GM21360 (cell line): ENCODE data around the gene CFDP1.
A peak's percentile ranks its signal among the peaks of the same experiment; 100 is the strongest.

ENCODE experiments used
- ATAC-seq: cut with Tn5 transposase; IDR thresholded peaks from one replicate; pipeline ENCODE4 v1.9.1; 2021; ENCODE audit warnings: mild to moderate bottlenecking, moderate library complexity; ENCODE audit not compliant: unreplicated experiment

The CFDP1 gene

DNA sequence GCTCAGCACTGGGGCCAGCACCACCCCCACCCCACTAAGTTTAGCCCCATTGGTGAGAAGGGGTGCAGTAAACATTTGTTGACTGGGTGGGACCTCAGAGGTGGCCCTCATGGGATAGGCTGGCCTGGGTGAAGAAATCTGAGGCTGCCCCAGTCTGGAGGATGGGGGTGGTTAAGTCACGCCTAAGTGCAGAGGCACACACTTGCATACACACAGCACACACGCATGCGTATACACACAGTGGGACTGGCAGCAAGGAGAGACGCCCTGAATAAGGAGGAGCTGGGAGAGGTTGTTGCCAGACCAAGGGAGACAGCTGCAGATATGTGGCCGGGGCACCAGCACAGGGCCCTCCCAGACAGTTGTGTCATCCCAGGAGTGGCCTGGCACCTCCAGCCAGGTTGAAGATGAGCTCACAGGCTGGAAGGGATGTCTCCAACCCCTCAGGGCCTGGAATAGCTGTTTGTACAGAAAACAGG, 178.9 kb downstream of the CFDP1 start:
- no peak for ATAC-seq

- ATAC-seq = no peak
Observed at GRCh38 chr16:75252946-75253911, 180.1 kb downstream of the CFDP1 start.

DNA sequence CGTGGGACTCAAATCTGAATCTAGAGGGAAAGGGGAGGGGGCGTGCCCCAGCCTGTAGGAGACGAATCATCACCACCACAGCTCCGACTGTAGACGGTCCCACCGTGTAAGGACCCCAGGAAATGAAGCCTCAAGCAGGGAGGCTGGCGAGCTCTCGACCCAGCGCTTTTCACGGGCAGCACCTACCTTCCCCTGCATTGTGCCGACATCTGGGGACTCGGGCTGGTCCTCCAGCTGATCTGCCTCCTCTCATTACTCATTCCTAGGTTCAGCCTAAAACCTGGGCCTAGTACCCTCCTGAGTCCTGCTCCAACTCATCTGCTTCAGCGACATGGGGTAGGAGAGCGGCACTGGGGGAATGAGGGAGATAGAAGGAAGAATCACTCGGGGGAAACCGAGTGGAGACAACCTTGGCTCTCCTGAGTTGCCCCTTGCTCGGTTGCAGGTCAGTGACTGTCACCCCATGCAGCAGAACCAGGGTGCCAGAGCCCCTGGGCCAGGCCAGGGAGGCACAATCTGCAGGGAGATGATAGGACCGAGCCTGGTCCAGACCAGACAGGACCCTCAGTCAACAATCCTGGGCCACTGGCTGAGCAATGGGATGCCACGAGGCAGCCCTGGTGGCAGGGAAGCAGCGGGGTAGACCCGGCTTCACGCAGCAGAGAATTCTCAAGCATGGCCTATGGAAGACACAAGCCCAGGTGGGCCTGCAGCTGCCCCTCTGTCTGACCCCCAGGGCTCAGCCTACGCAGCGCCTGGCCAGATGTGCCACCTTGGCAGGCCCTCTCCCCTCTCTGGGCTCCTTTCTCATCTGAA, 181.0 kb downstream of the CFDP1 start:
- ATAC-seq = no peak

DNA sequence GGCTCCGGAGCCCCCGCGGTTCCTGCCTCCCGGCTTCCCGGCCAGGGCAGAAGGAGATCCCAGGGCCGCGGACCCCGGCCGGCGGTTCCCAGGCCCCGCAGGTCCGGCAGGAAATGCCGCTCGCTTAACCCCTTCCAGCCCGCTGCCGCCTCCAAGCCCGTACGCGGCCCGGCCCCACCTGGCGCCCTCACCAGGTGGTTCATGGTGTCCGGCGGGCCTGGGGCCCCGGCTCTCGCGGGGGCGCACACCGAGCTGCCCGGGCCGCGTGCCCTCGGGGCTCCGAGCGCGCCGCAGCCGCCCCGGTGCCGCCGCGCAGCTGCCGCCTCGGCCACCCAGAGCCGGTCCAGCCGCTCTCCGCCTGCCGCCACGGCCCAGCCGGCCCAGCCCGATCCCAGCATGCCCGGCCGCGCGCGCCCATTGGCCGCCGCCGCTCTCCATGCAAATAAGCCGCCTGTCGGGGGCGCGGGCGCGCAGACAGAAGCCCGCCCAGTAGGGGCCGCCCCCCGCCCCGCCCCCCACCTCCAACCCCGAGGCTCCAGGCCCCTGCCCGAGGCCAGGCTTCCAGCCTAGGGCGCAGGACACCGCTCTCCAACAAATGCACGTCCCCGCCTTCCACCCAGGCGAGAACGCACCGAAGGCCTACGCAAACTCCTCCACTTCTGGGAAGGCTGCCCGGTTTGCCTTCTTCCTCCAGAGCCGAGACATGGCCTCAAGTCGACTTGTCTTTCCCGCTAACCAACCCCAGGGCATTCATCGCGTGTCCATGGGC, 181.8 kb downstream of the CFDP1 start, which contains the start of gene BCAR1:
BCAR1 (minus strand) TSS at position 345 of the 769 bp plus-strand sequence; CDS start at position 203, 142 bp downstream.
- ATAC-seq = peak; percentile 87

DNA sequence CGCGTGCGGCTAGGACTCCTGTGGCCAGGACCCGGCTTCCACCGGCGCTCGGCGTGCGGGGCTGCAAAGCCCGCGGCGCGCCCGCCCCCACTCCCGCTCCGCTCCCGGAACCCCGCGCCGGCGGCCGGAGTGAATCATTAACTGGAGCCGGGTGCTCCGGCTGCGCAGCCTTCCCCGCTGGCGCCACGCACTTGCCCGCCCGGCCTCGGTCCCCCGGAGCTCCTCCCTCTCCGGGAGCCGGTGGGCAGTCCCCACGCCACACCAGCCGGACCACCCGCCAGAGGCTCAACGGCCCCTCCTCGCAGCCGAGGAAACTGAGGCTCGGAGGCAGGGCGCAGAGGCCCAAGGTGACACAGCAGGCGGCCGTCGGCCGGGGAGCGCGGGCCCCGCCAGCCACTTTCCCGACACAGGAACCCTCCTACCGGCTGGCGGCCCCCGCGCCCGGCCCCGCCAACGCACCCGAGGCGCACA, 182.5 kb downstream of the CFDP1 start:
- ATAC-seq = peak; percentile 20

DNA sequence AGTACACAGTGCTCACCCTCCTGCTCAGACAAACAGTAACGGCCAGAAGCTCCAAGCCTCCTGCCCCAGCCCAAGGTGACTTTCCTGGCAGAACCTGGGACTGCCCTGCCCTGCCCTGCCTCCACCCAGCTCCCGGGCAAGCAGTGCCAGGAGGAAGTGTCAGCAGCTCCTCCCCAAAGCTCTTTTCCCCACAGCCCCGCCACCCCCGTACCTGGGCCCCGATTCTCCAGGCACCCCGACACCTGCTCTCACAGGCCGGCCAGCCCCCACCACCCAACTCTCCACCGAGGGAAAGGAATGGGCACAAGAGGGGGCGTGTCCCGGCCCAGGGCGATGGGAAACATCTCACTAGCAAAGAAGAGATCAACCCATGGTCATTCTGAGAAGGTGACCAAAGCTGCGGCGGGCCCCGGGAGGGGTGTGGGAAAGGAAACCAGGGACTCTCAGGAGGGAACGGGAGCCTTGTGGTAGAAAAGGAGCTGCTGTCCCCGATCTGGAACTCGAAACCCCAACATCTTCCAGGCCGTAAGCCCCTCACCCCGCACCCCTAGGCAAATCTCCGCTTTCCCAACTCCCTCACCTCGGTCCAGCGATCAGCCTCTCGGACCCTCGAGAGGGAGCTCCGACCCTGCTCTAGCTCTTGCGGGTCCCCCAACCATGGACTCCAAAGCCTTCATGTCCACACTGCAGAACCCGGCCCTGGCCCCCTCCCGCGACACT, 183.1 kb downstream of the CFDP1 start:
- no peak for ATAC-seq

- no peak for ATAC-seq
Observed at GRCh38 chr16:75249441-75249840, 183.9 kb downstream of the CFDP1 start.

DNA sequence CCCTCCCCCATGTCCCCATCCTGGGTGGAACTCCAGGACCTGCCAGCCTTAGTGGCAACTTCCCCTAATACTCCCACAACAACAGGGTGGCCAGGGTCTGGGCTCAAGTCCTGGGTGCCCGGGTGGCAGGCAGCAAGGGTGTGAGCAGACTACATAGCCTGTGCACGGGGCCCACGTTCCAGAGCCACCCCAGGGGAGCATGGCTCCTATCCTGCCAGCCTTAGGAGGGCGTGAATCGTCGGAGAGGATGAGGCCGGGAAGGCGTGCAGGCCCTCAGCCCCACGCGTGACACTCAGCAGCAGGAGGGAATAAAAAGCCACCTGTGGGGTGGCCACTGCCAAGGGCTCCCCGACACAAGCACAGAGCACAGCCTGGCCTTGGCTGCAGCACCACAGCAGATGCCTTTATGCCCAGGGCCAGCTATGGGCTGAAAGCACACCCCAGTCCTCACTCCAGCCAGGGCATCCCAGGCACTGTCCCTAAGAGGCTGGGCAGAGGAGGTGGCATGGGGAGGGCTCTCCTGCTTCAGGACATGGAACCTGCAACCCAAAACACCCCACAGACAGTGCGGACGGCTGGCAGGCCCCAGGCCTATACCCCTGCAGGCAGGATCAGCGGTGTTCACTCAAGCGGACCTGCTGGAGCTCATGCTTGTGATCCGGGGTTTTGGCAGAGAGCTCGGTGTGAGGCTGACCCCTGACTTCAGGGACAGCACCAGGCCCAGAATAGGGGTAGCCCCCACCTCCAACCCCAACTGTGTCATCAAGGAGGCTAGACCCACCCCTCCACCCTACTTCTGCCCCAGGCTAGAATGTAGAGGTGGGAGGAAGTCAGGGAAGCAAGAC, 184.5 kb downstream of the CFDP1 start:
- ATAC-seq = no peak

DNA sequence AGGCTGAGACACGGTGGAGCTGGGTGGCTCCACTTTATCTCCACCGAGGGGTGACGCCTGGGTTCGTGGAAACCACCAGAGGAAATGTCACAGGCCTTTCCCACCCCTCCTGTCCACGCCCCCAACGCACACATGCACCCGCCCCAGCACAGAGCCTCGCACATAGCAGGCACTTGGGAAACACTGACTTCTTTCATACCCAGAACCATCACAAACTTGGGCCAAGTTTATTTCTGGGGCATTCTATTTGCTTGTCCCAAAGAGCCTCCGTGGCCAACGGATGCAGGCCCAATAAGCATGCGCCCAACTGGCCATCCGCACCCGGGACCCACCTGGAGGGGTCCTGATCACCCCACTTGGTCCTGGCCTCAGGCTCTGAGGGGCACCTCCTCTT, 185.2 kb downstream of the CFDP1 start:
- ATAC-seq = no peak

DNA sequence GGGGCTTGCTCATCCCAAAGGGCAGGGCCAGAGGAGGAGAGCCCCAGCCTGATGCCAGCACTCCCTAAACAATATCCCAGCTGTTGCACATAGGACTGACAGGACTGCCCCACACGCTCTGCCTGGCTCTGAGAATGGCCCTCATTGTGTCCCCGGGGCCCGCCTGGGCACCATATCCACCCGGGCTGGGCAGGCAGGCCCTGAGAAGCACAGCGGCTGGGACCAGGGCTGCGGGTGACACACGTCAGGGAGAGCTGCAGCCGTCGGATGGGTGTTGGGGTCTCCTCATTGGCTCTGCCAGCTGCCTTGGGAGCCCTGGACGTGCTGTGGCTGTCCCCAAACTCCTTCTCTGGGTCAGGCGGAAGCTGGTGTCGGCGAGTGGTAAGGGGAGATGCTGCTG, 186.1 kb downstream of the CFDP1 start:
- no peak for ATAC-seq

GRCh38 chr16:75246504-75247205, 186.6 kb downstream of the CFDP1 start:
- ATAC-seq = no peak

DNA sequence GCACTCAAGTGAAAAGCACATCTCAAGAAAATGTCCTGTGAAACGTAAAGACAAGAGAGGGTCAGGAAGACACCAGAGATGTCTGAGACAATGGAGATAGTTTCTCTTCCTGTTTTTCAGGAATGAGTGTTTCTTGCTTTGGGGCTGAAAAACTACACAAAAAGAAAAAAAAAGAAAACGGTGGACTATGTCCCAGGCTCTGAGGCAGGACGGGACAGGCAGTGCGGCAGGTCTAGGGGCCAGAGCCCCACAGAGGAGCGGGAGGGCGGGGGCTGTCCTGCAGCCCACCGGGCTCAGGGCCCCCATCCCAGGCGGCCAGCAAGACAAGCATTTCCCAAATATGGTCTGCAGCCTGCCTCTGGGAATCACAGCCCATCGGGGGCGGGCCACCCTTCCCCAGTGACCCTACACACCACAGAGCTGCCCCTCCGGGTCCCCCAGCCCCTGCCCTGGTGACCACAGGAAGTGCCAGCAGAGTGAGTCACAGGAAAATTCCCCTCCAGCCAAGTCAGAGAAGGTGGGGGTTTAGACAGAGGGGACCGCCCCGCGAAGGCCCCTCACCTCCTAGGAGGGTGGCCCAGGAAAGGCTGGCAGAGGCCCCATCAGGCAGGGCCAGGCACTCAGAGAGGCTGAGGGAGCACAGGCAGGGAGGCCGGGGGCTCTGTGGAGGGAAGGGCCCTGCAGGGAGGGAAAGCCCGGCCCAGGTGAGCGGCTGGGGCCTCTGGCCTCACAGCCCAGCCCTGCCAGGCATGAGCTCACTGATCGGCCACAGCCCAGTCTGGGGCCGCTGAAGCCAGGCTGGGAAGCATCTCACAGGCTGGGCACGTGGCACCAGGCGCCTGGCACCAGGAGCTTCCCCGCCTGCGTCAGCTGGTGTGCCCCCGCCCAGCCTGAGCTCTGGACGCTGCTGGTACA, 188.2 kb downstream of the CFDP1 start:
- no peak for ATAC-seq

DNA sequence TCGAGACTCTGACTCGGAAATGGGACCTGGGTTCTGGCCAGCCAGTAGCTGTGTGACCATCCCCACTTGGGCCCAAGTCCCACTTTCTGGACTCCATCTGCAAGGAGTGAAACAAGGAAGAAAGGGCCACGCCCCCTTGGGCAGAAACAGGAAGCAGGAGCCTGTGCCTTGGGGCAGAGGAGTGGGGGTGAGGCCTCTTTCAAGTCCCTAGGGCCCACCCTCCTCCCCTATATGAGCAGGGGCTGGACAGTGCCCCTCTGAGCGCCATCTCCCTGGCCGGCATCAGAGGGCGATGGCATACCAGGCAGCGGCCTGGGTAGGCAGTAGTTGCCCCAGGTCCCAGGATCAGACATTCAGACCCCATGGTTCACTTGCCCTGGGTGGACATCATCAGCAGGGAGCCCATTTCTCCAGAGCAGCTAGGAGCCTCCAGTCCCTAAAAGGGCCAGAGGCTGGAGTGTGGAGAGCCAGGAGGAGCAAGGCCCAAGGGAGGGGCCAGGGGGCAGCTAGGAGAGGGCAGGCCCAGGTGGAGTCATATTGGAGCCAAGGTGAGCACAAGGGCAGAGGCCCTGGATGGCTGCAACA, 189.0 kb downstream of the CFDP1 start:
- ATAC-seq = no peak
